Breast epithelium (tissue), 3 donors: ENCODE measurements around the gene CNOT11.

Source experiments
- CTCF ChIP-seq, 3 donors: fragments of 450-650 bp; IDR thresholded peaks; one replicate each; pipeline ENCODE4 v1.5.1; 2016 to 2017; ENCODE audit warnings: antibody characterized with exemption in 3 of 3, mild to moderate bottlenecking in 3 of 3, moderate library complexity in 3 of 3
- POLR2A ChIP-seq: fragments of 450-650 bp; IDR thresholded peaks from one replicate; pipeline ENCODE4 v1.6.1; 2016; ENCODE audit warnings: antibody characterized with exemption, mild to moderate bottlenecking, moderate library complexity
- POLR2AphosphoS5 ChIP-seq, 3 donors: sonication (generic); formaldehyde crosslinking; IDR thresholded peaks; one replicate each; pipeline ENCODE4 v1.6.1; 2017; ENCODE audit warnings: antibody characterized with exemption in 3 of 3

GRCh38 chr2:101270700-101271259 is 18.1 kb downstream of the CNOT11 start:
- no peak for TF ChIP-seq CTCF (IDR thresholded peaks at IDR 0.05)
- no peak for TF ChIP-seq POLR2AphosphoS5 (IDR thresholded peaks at IDR 0.05)
- no peak for TF ChIP-seq POLR2A
